Measurements from ENCODE around the gene FRAT2. TPM values are rescaled to one million over a fixed set of nuclear protein-coding genes. Genes with fewer than 3 reads are reported as not detected.

FRAT2 gene
- total RNA-seq, 4 donors from 2014 or later: 40.9 to 62.0 (median 57.7) TPM

DNA sequence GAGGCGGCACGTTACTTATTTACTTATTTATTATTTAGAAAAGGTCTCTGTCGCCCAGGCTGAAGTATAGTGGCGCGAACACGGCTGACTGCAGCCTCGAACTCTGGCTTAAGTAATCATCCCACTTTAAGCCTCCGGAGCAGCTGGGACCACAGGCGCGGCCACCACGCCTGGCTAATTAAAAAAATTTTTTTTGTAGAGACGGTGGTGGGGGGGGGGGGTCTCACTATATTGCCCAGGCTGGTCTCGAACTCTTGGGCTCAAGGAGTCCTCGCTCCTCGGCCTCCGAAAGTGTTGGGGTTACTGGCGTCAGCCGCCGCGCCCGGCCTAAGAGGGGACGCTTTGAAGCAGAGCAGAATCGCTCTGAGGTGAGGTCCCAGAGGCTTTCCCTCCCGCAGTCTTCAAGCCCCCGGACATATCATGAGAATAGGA is 675 bp upstream of the FRAT2 start:
- H3K4me3 ChIP-seq (ENCODE audit: low read depth, poor library complexity, severe bottlenecking): peak overlapping the region; percentile 30
- intact Hi-C loops (cut with DNase I; ENCODE audit: low total_unique reads): loop anchor here (10.0 kb wide), 1 partner anchor 60 kb away; no protein-coding TSS in a partner anchor
- DNase-seq (ENCODE audit: low spot score in 2 of 2): no peak
- WGBS, 2 donors: 3 to 6% methylated on average over 25 of the region's 25 CpGs
- no peak for TF ChIP-seq POLR2A (IDR thresholded peaks at IDR 0.05)
- TF ChIP-seq, protein P1, sequence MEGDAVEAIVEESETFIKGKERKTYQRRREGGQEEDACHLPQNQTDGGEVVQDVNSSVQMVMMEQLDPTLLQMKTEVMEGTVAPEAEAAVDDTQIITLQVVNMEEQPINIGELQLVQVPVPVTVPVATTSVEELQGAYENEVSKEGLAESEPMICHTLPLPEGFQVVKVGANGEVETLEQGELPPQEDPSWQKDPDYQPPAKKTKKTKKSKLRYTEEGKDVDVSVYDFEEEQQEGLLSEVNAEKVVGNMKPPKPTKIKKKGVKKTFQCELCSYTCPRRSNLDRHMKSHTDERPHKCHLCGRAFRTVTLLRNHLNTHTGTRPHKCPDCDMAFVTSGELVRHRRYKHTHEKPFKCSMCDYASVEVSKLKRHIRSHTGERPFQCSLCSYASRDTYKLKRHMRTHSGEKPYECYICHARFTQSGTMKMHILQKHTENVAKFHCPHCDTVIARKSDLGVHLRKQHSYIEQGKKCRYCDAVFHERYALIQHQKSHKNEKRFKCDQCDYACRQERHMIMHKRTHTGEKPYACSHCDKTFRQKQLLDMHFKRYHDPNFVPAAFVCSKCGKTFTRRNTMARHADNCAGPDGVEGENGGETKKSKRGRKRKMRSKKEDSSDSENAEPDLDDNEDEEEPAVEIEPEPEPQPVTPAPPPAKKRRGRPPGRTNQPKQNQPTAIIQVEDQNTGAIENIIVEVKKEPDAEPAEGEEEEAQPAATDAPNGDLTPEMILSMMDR (IDR thresholded peaks at IDR 0.05): no peak

DNA sequence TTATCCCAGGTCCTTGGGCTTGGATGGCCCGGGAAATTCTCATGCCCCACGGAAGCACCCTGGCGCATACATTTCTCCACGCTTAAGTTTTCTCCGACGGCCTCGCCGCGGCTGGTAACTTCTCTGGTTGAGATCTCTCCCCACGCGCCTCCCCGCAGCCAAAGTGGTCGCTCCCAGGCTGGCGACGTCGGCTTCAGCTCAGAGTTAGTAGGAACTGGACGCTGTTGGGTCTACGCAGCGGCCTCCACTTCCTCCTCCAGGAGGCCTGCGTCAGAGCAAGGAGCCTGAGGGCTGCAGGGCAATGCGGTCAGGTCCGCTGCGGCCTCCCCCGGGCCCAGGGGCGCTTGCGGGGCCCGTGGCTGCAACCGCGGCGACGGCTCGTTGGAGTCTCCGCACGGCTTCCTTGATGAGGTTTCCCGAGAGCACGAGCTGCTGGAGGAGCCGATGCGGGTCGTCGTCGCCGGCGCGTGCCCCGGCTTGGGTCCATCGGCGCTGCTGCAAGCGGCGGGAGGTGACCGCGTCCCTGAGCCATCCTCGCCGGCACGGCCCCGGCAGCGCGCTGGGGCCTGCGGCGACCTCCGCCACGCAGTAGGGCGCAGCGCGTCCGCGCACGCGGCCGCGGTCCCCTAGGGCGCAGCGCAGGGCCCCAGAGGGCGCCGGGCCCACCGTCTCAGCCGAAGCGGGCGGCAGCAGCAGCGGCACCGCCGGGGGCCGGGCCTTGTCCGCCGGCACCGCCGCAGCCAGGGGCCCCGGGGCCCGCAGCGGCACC is 744 bp downstream of the FRAT2 start:
- H3K4me3 ChIP-seq (ENCODE audit: low read depth, poor library complexity, severe bottlenecking): peak overlapping the region; percentile 92
- WGBS, 2 donors: 0 to 1% methylated on average over 19 to 38 of the region's 89 CpGs
- intact Hi-C loops (cut with DNase I; ENCODE audit: low total_unique reads): loop anchor here (10.0 kb wide), 1 partner anchor 59 kb away; no protein-coding TSS in a partner anchor
- TF ChIP-seq, protein P1 (IDR thresholded peaks at IDR 0.05): no peak
- no peak for TF ChIP-seq POLR2A (IDR thresholded peaks at IDR 0.05)
- DNase-seq (ENCODE audit: low spot score in 2 of 2): peak; percentile 25 to 87

DNA sequence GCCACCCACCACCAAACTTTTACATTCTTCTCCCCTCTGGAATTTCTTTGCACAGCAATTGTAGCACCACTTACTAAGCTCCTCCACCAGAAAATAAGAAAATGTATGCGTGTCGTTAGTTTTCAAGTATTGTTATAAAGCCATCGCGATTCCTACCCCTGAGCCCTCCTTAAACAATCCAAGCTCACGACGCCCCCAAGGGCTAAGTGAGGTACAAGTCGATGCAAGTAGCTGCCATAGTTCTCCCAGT is 1.3 kb downstream of the FRAT2 start:
- TF ChIP-seq, protein P1 (IDR thresholded peaks at IDR 0.05): no peak
- no peak for TF ChIP-seq POLR2A (IDR thresholded peaks at IDR 0.05)
- intact Hi-C loops (cut with DNase I; ENCODE audit: low total_unique reads): loop anchor here (10.0 kb wide), 1 partner anchor 58 kb away; no protein-coding TSS in a partner anchor
- peak overlapping the region; percentile 92 for H3K4me3 ChIP-seq (ENCODE audit: low read depth, poor library complexity, severe bottlenecking)
- DNase-seq (ENCODE audit: low spot score in 2 of 2): no peak
- WGBS, 2 donors: 0 to 2% methylated on average over 7 of the region's 7 CpGs

DNA sequence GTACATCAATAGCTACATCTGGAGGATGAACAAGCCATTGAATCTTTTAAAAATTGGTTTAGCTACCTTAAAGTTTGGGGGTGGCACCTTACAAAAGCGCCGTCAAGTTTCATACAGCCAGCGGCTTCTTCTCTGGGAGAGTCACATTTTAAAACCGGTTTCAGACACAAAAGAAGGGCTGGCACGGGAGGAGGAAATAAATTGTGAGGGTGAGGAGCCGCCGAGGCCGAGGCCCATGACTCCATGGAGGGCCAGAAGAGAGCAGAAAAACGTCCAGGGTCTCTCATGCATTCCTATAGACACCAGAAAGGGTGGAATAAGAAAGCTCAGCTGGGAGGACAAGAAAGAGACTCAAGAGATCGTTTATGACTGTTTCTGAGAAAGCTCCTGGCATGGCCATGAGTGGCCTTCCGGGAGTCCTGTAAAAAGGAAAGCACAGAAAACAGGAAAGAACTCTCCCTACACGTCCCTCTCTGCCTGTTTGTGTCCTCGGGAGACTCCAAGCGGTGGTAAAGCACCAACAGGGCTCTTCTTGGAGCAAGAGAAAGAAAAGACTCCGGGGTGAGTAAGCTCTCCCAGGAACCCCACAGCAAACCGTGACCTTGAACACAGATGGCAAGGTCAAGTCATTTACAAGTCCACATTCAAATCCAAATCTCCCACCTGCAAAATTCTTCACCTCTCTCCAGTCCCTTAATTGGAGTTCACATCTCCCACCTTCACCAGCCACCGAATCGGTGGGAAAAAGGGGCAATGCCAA is 1.8 kb downstream of the FRAT2 start:
- WGBS, 2 donors: 4 to 5% methylated on average over 18 of the region's 18 CpGs
- TF ChIP-seq POLR2A (IDR thresholded peaks at IDR 0.05): no peak
- TF ChIP-seq, protein P1 (IDR thresholded peaks at IDR 0.05): no peak
- peak in 1 of 2 donors; percentile 45 for DNase-seq (ENCODE audit: low spot score in 2 of 2)
- H3K4me3 ChIP-seq (ENCODE audit: low read depth, poor library complexity, severe bottlenecking): peak overlapping the region; percentile 92
- intact Hi-C loops (cut with DNase I; ENCODE audit: low total_unique reads): loop anchor here (10.0 kb wide), 1 partner anchor 58 kb away; no protein-coding TSS in a partner anchor

DNA sequence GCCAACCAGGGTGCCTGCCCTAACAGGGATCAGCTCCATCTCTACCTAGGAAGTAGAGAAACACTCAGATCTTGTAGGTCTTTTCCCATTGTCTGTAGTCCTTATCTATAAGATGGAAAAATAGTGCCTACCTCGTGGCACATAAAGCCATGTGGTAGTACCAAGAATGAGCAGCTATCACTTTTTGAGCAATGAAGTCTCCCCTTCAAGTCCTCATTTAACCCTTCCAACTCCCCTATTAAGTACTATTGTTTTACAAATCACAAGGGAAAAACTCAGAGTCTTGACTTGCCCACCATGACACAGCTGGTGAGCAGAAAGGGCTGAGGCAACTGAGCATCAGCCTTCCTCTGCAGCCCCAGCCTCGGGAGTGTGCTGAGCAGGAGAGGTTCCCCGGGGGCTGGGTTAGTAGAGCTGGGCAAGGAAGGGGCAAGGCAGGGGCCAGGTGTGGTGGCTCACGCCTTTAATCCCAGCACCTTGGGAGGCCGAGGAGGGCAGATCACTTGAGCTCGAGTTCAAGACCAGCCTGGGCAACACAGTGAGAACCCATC is 3.3 kb downstream of the FRAT2 start:
- WGBS, 2 donors: 67 to 81% methylated on average over 6 of the region's 6 CpGs
- TF ChIP-seq, protein P1 (IDR thresholded peaks at IDR 0.05): no peak
- no peak for TF ChIP-seq POLR2A (IDR thresholded peaks at IDR 0.05)
- H3K4me3 ChIP-seq (ENCODE audit: low read depth, poor library complexity, severe bottlenecking): no peak overlapping the region
- intact Hi-C loops (cut with DNase I; ENCODE audit: low total_unique reads): loop anchor here (10.0 kb wide), 1 partner anchor 56 kb away; no protein-coding TSS in a partner anchor
- no peak for DNase-seq (ENCODE audit: low spot score in 2 of 2)
